ENCODE data around the gene SLC17A2. TPM values are rescaled to one million over a fixed set of nuclear protein-coding genes. Genes with fewer than 3 reads are reported as not detected.

The SLC17A2 gene, protein sequence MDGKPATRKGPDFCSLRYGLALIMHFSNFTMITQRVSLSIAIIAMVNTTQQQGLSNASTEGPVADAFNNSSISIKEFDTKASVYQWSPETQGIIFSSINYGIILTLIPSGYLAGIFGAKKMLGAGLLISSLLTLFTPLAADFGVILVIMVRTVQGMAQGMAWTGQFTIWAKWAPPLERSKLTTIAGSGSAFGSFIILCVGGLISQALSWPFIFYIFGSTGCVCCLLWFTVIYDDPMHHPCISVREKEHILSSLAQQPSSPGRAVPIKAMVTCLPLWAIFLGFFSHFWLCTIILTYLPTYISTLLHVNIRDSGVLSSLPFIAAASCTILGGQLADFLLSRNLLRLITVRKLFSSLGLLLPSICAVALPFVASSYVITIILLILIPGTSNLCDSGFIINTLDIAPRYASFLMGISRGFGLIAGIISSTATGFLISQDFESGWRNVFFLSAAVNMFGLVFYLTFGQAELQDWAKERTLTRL
- total RNA-seq = not detected in 2 replicates

DNA sequence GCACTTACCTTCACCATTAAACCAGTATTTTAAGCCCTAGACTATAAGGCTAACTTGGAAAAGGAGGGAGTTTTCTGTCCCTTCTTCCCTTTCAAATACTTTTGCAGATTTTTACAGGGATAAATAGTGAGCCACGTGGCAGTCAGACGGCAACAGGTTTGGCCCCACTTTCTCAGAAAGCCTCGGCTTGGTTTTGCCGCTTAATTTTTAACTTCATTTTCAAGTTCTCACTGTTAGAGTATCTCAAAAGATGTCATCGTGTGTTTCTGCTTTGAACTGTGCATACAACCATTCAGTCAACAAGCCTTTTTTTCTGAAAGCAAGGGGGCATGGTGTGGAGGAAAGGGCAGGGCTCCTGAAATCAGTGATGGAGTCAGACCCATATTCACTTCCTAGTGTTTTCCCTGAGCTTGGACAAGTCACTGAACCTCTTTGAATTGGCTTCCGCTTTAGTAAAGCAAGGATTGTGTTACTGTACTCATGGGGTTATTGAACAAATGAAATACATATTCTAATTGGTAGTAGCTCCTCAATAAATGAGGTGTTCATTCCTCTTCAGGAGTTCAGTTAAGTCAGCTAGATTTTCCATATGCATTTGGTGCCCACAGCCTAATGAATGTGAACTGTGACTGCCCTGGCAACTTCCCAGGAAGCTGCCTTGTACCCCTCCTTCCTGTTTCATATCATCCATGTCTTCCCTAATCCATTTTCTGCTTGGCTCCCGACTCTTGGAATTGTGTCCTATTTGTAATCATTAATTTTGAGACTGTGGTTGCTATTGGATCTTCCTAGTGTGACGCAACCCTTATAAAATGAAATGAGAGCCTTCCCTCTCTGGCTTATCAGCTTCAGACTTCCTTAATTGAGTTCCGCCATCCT is at the start of gene SLC17A2:
Gene SLC17A2, minus strand, starts transcription at position 160 of the 879 bp plus-strand sequence. CDS start 4,895 bp downstream, outside the sequence.
- Histone ChIP-seq H3K36me3 (ENCODE audit: insufficient read depth, low read length) (no peaks in the 10 kb centered on the region), H3K79me2 (ENCODE audit: insufficient read depth, low read length) (no peaks in the 10 kb centered on the region), H3K27ac (ENCODE audit: low read depth, low read length) (no peak within 1 kb of the TSS), H3K9me3 (ENCODE audit: low read depth, low read length) (no peaks in the 10 kb centered on the region), H3K27me3 (ENCODE audit: insufficient read depth, low read length) (no peaks in the 10 kb centered on the region), H3K4me3 (ENCODE audit: insufficient read depth, low read length) (no peak within 1 kb of the TSS), H3K4me1 (ENCODE audit: insufficient read depth, low read length) (no peaks in the 10 kb centered on the region), H4K20me1 (ENCODE audit: insufficient read depth, low read length) (no peaks in the 10 kb centered on the region), H3K4me2 (ENCODE audit: insufficient read depth, low read length) (no peak within 1 kb of the TSS), H2AFZ (ENCODE audit: low read length) (no peak within 1 kb of the TSS)
- no peak for DNase-seq (ENCODE audit: insufficient read length, low spot score, missing footprints)
- TF ChIP-seq, protein P1, sequence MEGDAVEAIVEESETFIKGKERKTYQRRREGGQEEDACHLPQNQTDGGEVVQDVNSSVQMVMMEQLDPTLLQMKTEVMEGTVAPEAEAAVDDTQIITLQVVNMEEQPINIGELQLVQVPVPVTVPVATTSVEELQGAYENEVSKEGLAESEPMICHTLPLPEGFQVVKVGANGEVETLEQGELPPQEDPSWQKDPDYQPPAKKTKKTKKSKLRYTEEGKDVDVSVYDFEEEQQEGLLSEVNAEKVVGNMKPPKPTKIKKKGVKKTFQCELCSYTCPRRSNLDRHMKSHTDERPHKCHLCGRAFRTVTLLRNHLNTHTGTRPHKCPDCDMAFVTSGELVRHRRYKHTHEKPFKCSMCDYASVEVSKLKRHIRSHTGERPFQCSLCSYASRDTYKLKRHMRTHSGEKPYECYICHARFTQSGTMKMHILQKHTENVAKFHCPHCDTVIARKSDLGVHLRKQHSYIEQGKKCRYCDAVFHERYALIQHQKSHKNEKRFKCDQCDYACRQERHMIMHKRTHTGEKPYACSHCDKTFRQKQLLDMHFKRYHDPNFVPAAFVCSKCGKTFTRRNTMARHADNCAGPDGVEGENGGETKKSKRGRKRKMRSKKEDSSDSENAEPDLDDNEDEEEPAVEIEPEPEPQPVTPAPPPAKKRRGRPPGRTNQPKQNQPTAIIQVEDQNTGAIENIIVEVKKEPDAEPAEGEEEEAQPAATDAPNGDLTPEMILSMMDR (IDR thresholded peaks at IDR 0.05; ENCODE audit: extremely low read depth, low read depth, low read length) = no peak

DNA sequence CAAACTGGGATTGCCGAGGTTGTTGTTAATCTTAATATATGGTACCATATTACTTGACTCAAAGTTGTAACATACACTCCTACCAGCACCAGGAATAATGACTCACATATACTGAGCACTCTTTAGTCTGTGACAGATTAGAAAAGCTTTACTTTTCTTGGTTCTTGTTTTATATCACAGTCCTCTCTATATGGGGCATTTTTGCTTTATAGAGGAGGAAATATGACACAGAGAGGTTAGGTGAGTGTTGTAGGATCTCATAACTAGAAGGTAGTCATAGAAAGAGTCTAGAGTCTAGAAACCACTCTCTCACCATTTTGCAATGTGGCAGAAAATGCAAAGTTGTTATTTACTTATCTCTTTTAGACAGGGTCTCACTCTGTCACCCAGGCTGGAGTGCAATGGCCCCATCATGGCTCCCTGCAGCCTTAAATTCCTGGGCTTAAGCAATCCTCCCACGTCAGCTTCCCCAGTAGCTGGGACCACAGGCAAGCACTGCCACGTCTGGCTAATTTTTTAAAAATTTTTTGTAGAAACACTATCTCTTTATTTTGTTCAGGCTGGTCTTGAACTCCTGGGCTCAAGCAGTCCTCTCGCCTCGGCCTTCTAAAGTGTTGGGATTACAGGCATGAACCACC is 45.6 kb upstream of the SLC17A2 start:
- peaks cover 9% of the 10 kb centered on the region for H3K79me2 ChIP-seq (ENCODE audit: insufficient read depth, low read length)
- H3K27me3 ChIP-seq (ENCODE audit: insufficient read depth, low read length) = no peaks in the 10 kb centered on the region
- no peak overlapping the region for H3K4me2 ChIP-seq (ENCODE audit: insufficient read depth, low read length)
- H2AFZ ChIP-seq (ENCODE audit: low read length) = no peak overlapping the region
- peaks cover 12% of the 10 kb centered on the region for H3K4me1 ChIP-seq (ENCODE audit: insufficient read depth, low read length)
- peaks cover 84% of the 10 kb centered on the region for H3K36me3 ChIP-seq (ENCODE audit: insufficient read depth, low read length)
- H4K20me1 ChIP-seq (ENCODE audit: insufficient read depth, low read length) = no peaks in the 10 kb centered on the region
- TF ChIP-seq, protein P1 (IDR thresholded peaks at IDR 0.05; ENCODE audit: extremely low read depth, low read depth, low read length) = no peak
- H3K4me3 ChIP-seq (ENCODE audit: insufficient read depth, low read length) = no peak overlapping the region
- no peak overlapping the region for H3K27ac ChIP-seq (ENCODE audit: low read depth, low read length)
- DNase-seq (ENCODE audit: insufficient read length, low spot score, missing footprints) = no peak
- H3K9me3 ChIP-seq (ENCODE audit: low read depth, low read length) = no peaks in the 10 kb centered on the region

DNA sequence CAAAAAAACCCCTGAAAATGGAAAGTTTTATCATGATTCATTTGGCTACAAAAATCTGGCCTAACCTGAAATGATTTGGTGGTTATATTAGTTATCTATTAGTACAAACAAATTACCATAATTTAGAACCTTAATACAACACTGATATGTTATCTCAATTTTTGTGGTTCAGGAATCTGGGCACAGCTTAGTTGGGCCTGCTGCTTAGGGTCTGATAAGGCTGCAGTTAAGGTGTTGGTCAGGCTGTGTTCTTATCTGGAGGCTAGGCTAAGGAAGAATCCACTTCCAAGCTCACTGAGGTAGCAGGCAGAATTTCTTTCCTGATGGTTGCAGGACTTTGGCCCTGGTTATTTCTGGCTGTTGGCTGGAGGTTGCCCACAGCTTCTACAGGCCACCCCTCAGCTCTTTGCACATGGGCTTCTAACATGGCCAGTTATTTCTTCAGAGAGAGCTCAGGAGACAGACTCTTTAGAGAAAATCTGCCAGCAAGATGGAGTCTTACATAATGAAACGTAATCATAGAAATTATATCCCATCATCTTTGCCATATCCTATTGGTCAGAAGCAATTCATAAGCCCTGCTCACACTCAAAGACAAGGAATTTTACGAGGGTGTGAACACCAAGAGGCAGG is 43.5 kb upstream of the SLC17A2 start:
- no peaks in the 10 kb centered on the region for H3K9me3 ChIP-seq (ENCODE audit: low read depth, low read length)
- TF ChIP-seq, protein P1 (IDR thresholded peaks at IDR 0.05; ENCODE audit: extremely low read depth, low read depth, low read length) = no peak
- no peak overlapping the region for H2AFZ ChIP-seq (ENCODE audit: low read length)
- H3K4me2 ChIP-seq (ENCODE audit: insufficient read depth, low read length) = no peak overlapping the region
- H3K27me3 ChIP-seq (ENCODE audit: insufficient read depth, low read length) = no peaks in the 10 kb centered on the region
- peaks cover 30% of the 10 kb centered on the region for H3K4me1 ChIP-seq (ENCODE audit: insufficient read depth, low read length)
- H4K20me1 ChIP-seq (ENCODE audit: insufficient read depth, low read length) = no peaks in the 10 kb centered on the region
- no peak overlapping the region for H3K27ac ChIP-seq (ENCODE audit: low read depth, low read length)
- peaks cover 12% of the 10 kb centered on the region for H3K79me2 ChIP-seq (ENCODE audit: insufficient read depth, low read length)
- H3K36me3 ChIP-seq (ENCODE audit: insufficient read depth, low read length) = peaks cover 82% of the 10 kb centered on the region
- no peak for DNase-seq (ENCODE audit: insufficient read length, low spot score, missing footprints)
- no peak overlapping the region for H3K4me3 ChIP-seq (ENCODE audit: insufficient read depth, low read length)
